Measurements from ENCODE around the gene KRABD2.
"Not testable (repeated sequence)": the region's sequence is repeated elsewhere in the genome, so short reads cannot be mapped to it uniquely, and the experiment has no call there.

Gene KRABD2

DNA sequence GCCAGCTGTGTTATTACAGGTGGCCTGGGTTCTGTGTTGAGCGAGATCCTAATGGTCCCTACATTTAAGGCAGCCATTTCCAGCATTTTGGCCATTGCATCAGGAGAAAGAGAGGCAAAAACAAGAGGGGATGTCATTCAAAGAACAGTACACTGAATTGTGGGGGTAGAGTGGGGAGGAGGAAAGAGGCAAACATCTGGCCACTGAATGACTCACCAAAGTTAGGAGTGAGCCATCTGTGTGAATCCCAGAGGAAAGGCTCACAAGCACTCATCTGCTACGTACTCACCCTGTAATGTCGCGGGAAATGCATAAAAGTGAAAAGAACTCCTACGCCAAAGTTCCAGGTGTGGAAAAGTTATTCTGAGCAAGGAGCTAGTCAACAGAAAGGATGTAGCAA, 16.7 kb downstream of the KRABD2 start:
- DNase-seq (ENCODE audit: extremely low read depth, low read depth): peak; percentile 44
- TF ChIP-seq, protein P1, sequence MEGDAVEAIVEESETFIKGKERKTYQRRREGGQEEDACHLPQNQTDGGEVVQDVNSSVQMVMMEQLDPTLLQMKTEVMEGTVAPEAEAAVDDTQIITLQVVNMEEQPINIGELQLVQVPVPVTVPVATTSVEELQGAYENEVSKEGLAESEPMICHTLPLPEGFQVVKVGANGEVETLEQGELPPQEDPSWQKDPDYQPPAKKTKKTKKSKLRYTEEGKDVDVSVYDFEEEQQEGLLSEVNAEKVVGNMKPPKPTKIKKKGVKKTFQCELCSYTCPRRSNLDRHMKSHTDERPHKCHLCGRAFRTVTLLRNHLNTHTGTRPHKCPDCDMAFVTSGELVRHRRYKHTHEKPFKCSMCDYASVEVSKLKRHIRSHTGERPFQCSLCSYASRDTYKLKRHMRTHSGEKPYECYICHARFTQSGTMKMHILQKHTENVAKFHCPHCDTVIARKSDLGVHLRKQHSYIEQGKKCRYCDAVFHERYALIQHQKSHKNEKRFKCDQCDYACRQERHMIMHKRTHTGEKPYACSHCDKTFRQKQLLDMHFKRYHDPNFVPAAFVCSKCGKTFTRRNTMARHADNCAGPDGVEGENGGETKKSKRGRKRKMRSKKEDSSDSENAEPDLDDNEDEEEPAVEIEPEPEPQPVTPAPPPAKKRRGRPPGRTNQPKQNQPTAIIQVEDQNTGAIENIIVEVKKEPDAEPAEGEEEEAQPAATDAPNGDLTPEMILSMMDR (IDR thresholded peaks at IDR 0.05; ENCODE audit: low read depth, low read length): no peak

DNA sequence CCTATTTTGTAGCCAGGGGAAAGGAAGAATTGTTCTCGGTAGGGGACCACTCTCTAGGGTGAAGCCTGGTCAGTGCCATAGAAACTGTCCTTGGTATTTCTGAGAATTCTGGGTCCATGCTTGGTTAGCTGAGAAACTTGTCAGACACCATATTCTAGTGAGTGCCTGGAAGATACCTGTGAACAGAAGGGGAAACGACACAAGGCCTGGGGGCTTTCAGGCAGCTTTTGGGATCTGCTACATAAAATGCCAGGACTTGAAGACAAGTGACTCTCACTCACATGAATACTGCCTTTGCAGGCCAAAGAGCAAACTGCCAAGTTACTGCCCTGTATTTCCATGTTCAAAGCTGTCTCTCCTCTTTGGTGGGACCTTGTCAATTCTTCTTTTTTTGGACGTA, 18.6 kb downstream of the KRABD2 start:
- TF ChIP-seq, protein P1 (IDR thresholded peaks at IDR 0.05; ENCODE audit: low read depth, low read length): no peak
- DNase-seq (ENCODE audit: extremely low read depth, low read depth): no peak

- TF ChIP-seq, protein P1 (IDR thresholded peaks at IDR 0.05; ENCODE audit: low read depth, low read length): no peak
- DNase-seq (ENCODE audit: extremely low read depth, low read depth): no peak
Observed at GRCh38 chr17:8354236-8354635, 22.3 kb downstream of the KRABD2 start.

DNA sequence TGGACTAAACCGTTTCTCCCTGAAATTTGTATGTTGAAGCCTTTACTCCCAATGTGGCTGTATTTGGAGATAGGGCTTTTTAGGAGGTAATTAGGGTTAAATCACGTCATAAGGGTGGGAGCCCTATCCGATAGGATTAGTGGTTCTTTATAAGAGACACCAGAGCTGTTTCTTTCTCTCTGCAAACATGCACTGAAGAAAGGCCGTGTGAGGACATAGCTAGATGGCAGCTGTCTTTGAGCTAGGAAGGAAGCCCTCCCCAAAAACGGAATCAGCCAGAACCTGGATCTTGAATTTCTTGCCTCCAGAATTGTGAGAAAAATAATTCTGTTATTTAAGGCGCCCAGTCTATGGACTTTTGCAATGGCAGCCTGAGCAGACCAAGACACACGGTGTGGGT, 22.8 kb downstream of the KRABD2 start:
- TF ChIP-seq, protein P1 (IDR thresholded peaks at IDR 0.05; ENCODE audit: low read depth, low read length): no peak
- DNase-seq (ENCODE audit: extremely low read depth, low read depth): no peak

GRCh38 chr17:8350339-8350738, 26.2 kb downstream of the KRABD2 start:
- no peak for DNase-seq (ENCODE audit: extremely low read depth, low read depth)

DNA sequence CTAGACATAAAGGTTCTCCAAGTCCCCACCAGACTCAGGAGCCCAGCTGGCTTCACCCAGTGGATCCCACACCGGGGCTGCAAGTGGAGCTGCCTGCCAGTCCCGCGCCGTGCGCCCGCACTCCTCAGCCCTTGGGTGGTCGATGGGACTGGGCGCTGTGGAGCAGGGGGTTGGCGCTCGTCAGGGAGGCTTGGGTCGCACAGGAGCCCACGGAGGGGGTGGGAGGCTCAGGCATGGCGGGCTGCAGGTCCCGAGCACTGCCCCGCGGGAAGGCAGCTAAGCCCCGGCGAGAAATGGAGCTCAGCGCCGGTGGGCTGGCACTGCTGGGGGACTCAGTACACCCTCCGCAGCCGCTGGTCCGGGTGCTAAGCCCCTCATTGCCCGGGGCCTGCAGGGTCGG, 29.5 kb downstream of the KRABD2 start:
- DNase-seq (ENCODE audit: extremely low read depth, low read depth): not testable (repeated sequence)

More at GRCh38 chr17:8350339-8350738, 26.2 kb downstream of the KRABD2 start:
- TF ChIP-seq, protein P1 (IDR thresholded peaks at IDR 0.05; ENCODE audit: low read depth, low read length): no peak

DNA sequence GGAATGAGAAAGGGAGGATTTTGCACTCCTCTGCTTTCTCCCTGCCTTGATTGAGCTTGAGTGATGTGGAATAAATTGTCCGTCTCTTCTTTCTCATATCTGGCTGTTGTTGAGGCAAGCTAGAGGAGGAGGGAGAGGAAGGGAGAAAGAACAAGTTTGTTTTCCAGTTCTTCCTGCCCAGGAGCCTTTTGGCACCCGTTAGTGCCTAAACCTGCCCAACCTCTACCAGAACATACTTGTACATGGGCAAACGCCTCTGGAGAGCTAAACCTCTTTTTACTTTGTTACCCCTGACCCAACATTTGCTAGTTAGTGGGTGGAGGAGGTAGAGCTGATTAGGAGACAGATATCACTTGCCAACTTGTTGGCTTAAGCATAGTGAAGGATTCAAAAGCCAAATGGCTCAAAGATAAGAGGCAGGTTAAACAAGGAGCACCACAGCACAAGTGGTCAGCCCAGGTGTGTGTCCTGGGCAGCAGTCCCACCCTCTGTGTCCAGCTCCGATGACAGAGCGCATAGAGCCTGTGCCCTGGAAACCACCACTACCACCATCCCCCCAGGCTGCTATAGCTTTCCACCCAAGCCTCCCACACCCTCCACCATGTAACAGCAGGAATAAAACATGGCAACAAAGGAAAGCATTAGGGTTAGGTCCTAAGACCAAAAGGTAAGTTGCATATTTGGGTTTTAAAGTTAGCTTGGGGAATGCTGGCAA, 30.4 kb downstream of the KRABD2 start:
- TF ChIP-seq, protein P1 (IDR thresholded peaks at IDR 0.05; ENCODE audit: low read depth, low read length): no peak
- no peak for DNase-seq (ENCODE audit: extremely low read depth, low read depth)
